ENCODE measurements around the gene MRPL37.
"Not testable (repeated sequence)": the region's sequence is repeated elsewhere in the genome, so short reads cannot be mapped to it uniquely, and the experiment has no call there.

MRPL37 gene

GRCh38 chr1:54199765-54200518 lies at the start of gene MRPL37, which contains the start of gene CYB5RL:
Gene MRPL37, plus strand, starts transcription at chr1:54200167. Its CDS starts 77 bp downstream, at chr1:54200244.
Gene CYB5RL, minus strand, starts transcription at chr1:54200030. Its CDS starts 4,414 bp downstream, at chr1:54195616.
- peak; percentile 91 for DNase-seq

GRCh38 chr1:54151013-54151412 lies 49.0 kb upstream of the MRPL37 start:
- DNase-seq, result no peak

GRCh38 chr1:54152696-54153095 lies 47.3 kb upstream of the MRPL37 start, which contains the start of gene CDCP2:
Gene CDCP2, minus strand, starts transcription at chr1:54153000. Its CDS starts 78 bp downstream, at chr1:54152922.
- no peak for DNase-seq

- DNase-seq, result peak; percentile 27
Measured at GRCh38 chr1:54153535-54154439, 46.2 kb upstream of the MRPL37 start.

GRCh38 chr1:54156201-54156600 lies 43.8 kb upstream of the MRPL37 start:
- DNase-seq, result no peak

- DNase-seq, result no peak
Measured at GRCh38 chr1:54156986-54157385, 43.0 kb upstream of the MRPL37 start.

- no peak for DNase-seq
Measured at GRCh38 chr1:54157401-54157800, 42.6 kb upstream of the MRPL37 start.

GRCh38 chr1:54158071-54158470 lies 41.9 kb upstream of the MRPL37 start:
- no peak for DNase-seq

- DNase-seq, result no peak
Measured at GRCh38 chr1:54159733-54160316, 40.1 kb upstream of the MRPL37 start.

- no peak for DNase-seq
Measured at GRCh38 chr1:54160351-54160750, 39.6 kb upstream of the MRPL37 start.

GRCh38 chr1:54161495-54162168 lies 38.3 kb upstream of the MRPL37 start:
- no peak for DNase-seq

- no peak for DNase-seq
Measured at GRCh38 chr1:54163051-54163450, 36.9 kb upstream of the MRPL37 start.

- no peak for DNase-seq
Measured at GRCh38 chr1:54163573-54163972, 36.4 kb upstream of the MRPL37 start.

GRCh38 chr1:54165146-54165545 lies 34.8 kb upstream of the MRPL37 start:
- DNase-seq, result no peak

GRCh38 chr1:54166357-54166756 lies 33.6 kb upstream of the MRPL37 start:
- not testable (repeated sequence) for DNase-seq

- no peak for DNase-seq
Measured at GRCh38 chr1:54167422-54168139, 32.4 kb upstream of the MRPL37 start.

GRCh38 chr1:54168206-54168965 lies 31.6 kb upstream of the MRPL37 start:
- no peak for DNase-seq

- no peak for DNase-seq
Measured at GRCh38 chr1:54169068-54169467, 30.9 kb upstream of the MRPL37 start.

- no peak for DNase-seq
Measured at GRCh38 chr1:54171016-54171415, 29.0 kb upstream of the MRPL37 start.

GRCh38 chr1:54171606-54172005 lies 28.4 kb upstream of the MRPL37 start:
- DNase-seq, result no peak

All from amniotic stem cell (primary cell).